Tibial artery (tissue), 4 donors: Measurements from ENCODE around the gene SH3RF3.

Experiments
- DNase-seq, 2 donors: peaks; one replicate each; pipeline ENCODE4 v3.0.0-alpha.2; 2019
- H3K27ac ChIP-seq, 2 donors: fragments of 200-600 bp; sonication (generic) in 1 of 2; 1 replicate in 1 of 2; 2 replicates in 1 of 2; pipeline ENCODE4 v1.5.1; 2018 to 2019; ENCODE audit warnings: mild to moderate bottlenecking in 1 of 2
- H3K27me3 ChIP-seq, 2 donors: fragments of 200-600 bp; sonication (generic) in 1 of 2; one replicate each; pipeline versions ENCODE4 v1.5.1 to v1.6.0; 2016 to 2019
- H3K36me3 ChIP-seq, 3 donors: fragments of 200-600 bp; sonication (generic) in 2 of 3; one replicate each; pipeline ENCODE4 v1.5.1; 2016 to 2019; ENCODE audit warnings: mild to moderate bottlenecking in 2 of 3
- H3K4me1 ChIP-seq, 4 donors: fragments of 200-600 bp; sonication (generic) in 2 of 4; 1 replicate in 3 of 4; 2 replicates in 1 of 4; pipeline ENCODE4 v1.5.1; 2016 to 2019
- H3K4me3 ChIP-seq, 2 donors: fragments of 200-600 bp; sonication (generic) in 1 of 2; 1 replicate in 1 of 2; 2 replicates in 1 of 2; pipeline ENCODE4 v1.5.1; 2018 to 2019; ENCODE audit warnings: mild to moderate bottlenecking in 2 of 2
- H3K9me3 ChIP-seq, 3 donors: fragments of 200-600 bp; sonication (generic) in 1 of 3; one replicate each; pipeline ENCODE4 v1.5.1; 2016 to 2019
- intact Hi-C: fragments of 100-400 bp; cut with DNase I; formaldehyde crosslinking; loops from one replicate; pipeline ENCODE4 v1.15.0; 2023; ENCODE audit warnings: low total_unique reads
- TF ChIP-seq, protein P1 (sequence below), 2 experiments: fragments of 200-600 bp in 1 of 2; fragments of 450-650 bp in 1 of 2; IDR thresholded peaks; one replicate each; pipeline ENCODE4 v1.5.1; 2017 to 2019; ENCODE audit warnings: antibody characterized with exemption in 2 of 2, mild to moderate bottlenecking in 1 of 2, moderate library complexity in 1 of 2

SH3RF3 gene

DNA sequence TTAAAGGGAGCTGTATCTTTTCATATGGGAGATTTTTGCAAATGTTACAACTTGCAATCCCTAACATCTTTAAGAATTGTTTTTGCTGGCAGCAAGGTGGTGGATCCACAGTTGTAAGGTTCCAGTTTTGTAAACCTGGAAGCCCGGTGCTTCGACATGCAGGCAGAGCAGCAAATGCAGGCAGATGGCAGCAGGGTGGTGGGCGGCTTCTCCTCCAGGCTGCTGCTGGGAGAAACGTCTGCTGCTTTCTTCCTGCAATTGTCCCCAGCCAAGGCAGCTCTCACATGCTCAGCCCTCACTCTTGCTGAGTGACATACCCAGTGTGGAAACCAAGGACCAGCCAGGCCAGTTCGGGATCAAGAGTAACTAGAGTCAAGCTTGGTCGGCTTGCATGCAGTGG is 318.8 kb downstream of the SH3RF3 start:
- peak in 1 of 2 donors; percentile 44 for DNase-seq
- Histone ChIP-seq H3K9me3 (peaks cover 0 to 5% (median 0%) of the 10 kb centered on the region in 3 donors), H3K27ac (peak overlapping the region; percentile 69 to 79), H3K27me3 (no peaks in the 10 kb centered on the region), H3K36me3 (peaks cover 0 to 9% (median 0%) of the 10 kb centered on the region in 3 donors), H3K4me3 (no peak overlapping the region), H3K4me1 (peaks cover 0 to 71% (median 57%) of the 10 kb centered on the region in 4 donors)
- intact Hi-C loops, result no loop called here
- TF ChIP-seq, protein P1, sequence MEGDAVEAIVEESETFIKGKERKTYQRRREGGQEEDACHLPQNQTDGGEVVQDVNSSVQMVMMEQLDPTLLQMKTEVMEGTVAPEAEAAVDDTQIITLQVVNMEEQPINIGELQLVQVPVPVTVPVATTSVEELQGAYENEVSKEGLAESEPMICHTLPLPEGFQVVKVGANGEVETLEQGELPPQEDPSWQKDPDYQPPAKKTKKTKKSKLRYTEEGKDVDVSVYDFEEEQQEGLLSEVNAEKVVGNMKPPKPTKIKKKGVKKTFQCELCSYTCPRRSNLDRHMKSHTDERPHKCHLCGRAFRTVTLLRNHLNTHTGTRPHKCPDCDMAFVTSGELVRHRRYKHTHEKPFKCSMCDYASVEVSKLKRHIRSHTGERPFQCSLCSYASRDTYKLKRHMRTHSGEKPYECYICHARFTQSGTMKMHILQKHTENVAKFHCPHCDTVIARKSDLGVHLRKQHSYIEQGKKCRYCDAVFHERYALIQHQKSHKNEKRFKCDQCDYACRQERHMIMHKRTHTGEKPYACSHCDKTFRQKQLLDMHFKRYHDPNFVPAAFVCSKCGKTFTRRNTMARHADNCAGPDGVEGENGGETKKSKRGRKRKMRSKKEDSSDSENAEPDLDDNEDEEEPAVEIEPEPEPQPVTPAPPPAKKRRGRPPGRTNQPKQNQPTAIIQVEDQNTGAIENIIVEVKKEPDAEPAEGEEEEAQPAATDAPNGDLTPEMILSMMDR (IDR thresholded peaks at IDR 0.05), result no peak

DNA sequence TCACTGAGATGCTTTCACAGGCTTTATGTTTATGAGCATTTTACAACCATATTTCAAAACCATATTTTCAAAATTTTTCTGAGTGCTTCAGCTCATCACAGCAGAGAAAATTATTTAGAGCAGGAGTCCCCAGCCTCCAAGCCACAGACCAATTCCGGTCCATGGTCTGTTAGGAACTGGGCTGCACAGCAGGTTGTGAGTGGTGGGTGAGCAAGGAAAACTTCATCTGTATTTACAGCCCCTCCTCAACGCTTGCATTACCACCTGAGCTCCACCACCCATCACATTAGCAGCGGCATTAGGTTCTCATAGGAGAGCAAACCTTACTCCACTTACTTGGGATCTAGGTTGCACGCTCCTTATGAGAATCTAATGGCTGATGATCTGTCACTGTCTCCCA is 319.2 kb downstream of the SH3RF3 start:
- Histone ChIP-seq H3K4me1 (peaks cover 0 to 75% (median 61%) of the 10 kb centered on the region in 4 donors), H3K9me3 (peaks cover 0 to 1% (median 0%) of the 10 kb centered on the region in 3 donors), H3K27me3 (no peaks in the 10 kb centered on the region), H3K27ac (peak overlapping the region in 1 of 2 donors; percentile 79), H3K4me3 (no peak overlapping the region), H3K36me3 (peaks cover 0 to 4% (median 0%) of the 10 kb centered on the region in 3 donors)
- TF ChIP-seq, protein P1 (IDR thresholded peaks at IDR 0.05), result no peak
- intact Hi-C loops, result no loop called here
- DNase-seq, result peak in 1 of 2 donors; percentile 9

DNA sequence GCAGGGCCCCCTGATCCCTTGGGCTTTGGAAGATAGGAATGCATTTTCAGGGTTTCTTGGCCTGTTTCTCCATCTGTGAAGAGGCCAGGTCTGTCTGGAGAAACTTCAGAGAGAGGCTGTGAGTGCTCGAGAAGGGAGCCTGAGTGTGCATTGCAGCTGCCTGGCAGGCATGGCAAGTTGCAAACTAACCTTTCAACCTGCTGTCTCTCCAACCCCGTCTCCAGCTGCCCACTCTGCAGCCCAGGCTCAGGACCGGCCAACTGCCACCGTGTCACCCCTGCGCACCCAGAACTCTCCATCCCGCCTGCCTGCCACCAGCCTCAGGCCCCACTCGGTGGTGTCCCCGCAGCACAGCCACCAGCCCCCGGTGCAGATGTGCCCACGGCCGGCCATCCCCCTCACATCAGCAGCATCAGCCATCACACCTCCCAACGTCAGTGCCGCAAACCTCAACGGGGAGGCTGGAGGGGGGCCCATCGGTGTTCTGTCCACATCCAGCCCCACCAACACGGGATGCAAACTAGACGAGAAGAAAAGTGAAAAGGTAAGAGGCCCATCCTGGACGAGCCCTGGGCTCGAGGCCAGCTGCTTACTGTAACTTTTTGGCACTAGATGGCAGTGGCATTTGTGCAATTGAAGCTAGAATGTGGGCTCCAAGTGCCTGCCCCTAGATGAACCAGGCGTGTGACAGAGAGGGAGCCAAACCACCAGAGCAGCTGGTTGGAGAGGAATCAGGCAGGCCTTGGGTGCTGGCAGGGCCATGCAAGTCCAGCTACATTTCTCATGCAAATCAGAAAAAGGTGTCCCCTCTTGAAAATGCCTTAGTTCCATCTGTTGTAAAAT is 320.2 kb downstream of the SH3RF3 start:
- H3K4me3 ChIP-seq, result no peak overlapping the region
- H3K4me1 ChIP-seq, result peaks cover 0 to 83% (median 61%) of the 10 kb centered on the region in 4 donors
- intact Hi-C loops, result no loop called here
- H3K9me3 ChIP-seq, result no peaks in the 10 kb centered on the region
- TF ChIP-seq, protein P1 (IDR thresholded peaks at IDR 0.05), result no peak
- H3K36me3 ChIP-seq, result no peaks in the 10 kb centered on the region
- peak in 1 of 2 donors; percentile 85 for DNase-seq
- H3K27ac ChIP-seq, result peak overlapping the region; percentile 40 to 79
- H3K27me3 ChIP-seq, result no peaks in the 10 kb centered on the region

DNA sequence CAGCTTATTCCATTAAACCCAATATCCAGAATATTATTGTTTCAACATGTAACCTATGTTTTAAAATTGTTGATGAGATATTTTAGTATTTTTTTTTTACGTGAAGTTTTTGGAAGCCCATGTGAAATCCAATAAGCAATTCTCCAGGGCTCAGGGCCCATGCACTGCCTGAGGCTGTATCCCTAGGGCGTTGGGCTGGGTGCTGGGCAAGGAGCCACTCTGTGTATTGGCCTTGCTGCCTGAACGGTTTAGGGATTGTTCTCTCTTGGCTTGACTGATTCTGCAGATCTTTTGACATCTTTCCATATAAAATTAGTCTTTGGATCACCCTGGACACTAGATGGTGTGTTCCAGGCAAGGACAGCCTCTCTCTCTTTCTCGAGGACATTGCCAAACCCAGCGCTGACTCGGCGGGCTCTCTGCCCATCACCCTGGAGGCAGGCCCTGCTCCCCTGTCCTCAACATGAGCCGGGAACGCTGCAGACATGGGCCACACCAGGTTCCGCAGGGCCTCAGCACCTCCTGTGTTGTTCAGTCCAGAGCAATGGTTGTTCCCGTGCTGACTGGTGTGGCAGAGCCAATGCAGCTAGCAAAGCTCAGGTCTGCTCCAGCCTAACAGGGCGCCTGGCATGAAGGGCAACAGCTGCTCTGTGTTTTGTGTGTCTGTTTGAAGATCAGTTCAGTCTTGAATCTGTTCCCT is 321.7 kb downstream of the SH3RF3 start:
- intact Hi-C loops, result no loop called here
- no peaks in the 10 kb centered on the region for H3K9me3 ChIP-seq
- no peaks in the 10 kb centered on the region for H3K36me3 ChIP-seq
- DNase-seq, result peak; percentile 70 to 88
- H3K4me3 ChIP-seq, result no peak overlapping the region
- peaks cover 0 to 98% (median 65%) of the 10 kb centered on the region in 4 donors for H3K4me1 ChIP-seq
- TF ChIP-seq, protein P1 (IDR thresholded peaks at IDR 0.05), result no peak
- H3K27ac ChIP-seq, result peak overlapping the region; percentile 60 to 79
- no peaks in the 10 kb centered on the region for H3K27me3 ChIP-seq

DNA sequence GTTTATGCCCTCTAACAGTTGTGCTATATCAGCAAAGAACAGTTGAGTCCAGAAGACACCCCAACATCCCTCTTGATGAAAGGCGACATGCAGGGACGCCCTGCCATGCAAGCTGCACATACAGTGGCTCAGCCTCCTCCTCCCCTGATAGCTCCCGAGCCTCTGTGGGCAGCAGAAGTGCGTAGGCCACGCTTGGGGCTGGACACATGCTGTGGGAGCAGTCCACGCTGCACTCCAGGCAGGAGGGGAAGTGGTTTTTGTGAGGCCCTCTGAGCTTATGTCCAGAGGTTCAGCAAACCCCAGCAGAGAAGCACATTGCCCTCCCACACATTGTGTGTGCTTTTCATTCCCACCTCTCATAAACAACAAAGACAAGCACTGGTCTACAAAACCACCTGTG is 322.7 kb downstream of the SH3RF3 start:
- H3K27me3 ChIP-seq, result no peaks in the 10 kb centered on the region
- no peaks in the 10 kb centered on the region for H3K9me3 ChIP-seq
- intact Hi-C loops, result no loop called here
- TF ChIP-seq, protein P1 (IDR thresholded peaks at IDR 0.05), result no peak
- peak in 1 of 2 donors; percentile 56 for DNase-seq
- H3K4me3 ChIP-seq, result no peak overlapping the region
- no peaks in the 10 kb centered on the region for H3K36me3 ChIP-seq
- H3K4me1 ChIP-seq, result peaks cover 0 to 98% (median 68%) of the 10 kb centered on the region in 4 donors
- peak overlapping the region; percentile 60 to 79 for H3K27ac ChIP-seq
